CD4-positive, alpha-beta T cell treated with Interferon alpha-2 for 1 hour (primary cell): ENCODE results near the gene GNAT1.

ENCODE experiments used
- DNase-seq, 2 donors: peaks; one replicate each; pipeline ENCODE4 v3.0.0-alpha.2; 2020 to 2022

GNAT1 gene

GRCh38 chr3:50190936-50191660, at the start of gene GNAT1:
GNAT1 (plus strand) TSS chr3:50191610; CDS start chr3:50191726, 116 bp downstream.
- DNase-seq = no peak

DNA sequence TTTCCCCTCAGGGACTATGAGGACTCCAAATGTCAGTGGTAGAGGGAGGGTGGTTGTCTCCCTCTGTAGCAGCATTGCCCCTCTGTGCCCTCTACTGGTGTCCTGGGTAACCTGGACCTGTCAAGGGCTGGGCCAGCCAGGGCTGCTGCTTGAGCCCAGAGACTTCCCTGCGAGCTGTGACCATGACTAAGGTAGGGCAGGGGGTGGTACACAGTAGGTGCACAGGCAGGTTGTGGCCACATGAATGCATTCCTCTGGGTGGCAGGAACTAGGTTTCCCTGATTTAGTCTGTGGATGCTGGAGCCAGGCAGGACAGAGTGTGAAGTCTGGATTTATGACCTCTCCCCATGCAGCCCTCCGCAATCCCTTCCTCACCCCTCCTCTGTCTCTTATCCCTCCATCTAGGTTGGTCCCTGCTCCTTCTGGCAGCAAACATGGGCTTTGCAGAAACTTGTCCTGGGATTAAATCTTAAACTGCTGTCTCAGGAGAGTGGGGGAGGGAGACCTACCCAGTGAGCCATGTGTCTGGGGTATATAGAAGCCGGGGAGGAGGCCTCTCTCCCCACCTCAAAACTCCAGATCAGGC, 45.0 kb upstream of the GNAT1 start:
- no peak for DNase-seq

DNA sequence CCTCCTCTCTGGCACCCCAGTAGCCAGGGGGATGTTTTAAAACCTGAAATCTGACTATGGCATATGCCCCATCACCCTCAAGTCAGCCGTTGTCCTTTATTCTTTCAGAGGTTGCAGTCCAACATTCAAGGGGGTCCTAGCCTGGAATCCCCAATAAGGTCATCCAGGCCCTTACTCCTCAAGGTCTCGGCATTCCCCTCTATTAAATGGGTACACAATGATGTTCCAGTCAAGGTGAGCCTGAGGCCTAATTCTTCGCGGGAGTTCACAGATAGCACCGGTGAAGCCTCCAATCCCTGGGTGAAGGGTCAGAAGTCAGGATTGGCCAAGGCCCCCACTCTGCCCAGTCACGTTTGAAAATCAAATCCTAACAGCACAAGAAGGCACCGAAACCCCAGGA, 44.4 kb upstream of the GNAT1 start:
- no peak for DNase-seq

DNA sequence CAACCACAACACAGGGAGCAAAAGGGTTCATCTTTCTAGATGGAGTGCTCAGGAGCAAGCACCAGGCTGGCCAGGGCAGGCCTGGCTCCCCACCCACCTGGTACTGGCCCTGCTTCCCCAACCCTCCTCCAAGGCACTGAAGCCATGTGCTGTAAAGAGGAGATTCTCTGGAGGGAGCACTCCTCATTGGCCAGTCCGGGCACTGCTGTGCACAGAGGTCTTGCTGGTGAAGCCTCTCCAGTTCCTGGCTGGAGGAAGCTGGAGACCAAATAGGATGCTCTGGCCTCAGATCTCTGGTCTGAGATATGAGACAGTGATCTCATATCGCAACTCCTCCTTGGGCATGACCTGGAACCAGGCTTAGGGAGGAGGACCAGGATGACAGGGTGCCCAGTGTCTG, 44.0 kb upstream of the GNAT1 start:
- no peak for DNase-seq

- DNase-seq = no peak
Measured at GRCh38 chr3:50147861-50148260, 43.5 kb upstream of the GNAT1 start.

GRCh38 chr3:50150404-50150750, 41.0 kb upstream of the GNAT1 start:
- DNase-seq = no peak

- no peak for DNase-seq
Measured at GRCh38 chr3:50150863-50151686, 40.3 kb upstream of the GNAT1 start.

GRCh38 chr3:50151728-50152127, 39.7 kb upstream of the GNAT1 start:
- DNase-seq = no peak

DNA sequence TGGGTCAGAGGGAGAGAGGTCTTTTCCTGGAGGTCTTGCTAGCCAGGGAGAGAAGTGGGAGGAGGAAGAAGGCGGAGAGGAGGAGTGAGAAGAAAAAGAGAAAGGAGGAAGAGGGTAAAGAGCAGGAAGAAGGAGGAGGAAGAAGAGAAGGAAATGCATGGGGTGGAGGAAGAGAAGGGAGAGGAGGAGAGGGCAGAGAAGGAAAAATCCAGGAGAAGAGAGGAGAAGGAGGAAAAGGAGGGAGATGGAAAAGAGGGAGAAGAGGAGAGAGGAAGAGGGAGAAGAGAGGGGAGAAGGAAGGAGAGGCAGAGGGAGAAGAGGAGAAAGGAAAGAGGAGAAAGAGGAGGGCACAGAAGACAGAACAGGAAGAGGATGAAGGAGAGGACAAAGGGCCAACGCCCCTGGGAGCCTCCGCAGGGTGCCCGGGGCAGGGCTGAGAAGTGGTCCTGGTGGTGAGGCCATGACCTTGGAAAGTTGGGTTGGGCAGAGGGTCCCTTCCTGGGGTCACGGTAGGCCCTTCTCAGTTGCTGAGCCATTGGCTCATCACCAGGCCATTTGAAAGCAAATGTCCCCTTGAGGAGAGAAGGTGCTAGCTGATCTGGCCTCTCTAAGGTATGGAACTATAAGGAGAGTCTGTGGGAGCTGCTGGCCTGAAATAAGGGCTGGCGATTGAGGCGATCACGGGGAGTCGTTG, 37.5 kb upstream of the GNAT1 start:
- DNase-seq = no peak

DNA sequence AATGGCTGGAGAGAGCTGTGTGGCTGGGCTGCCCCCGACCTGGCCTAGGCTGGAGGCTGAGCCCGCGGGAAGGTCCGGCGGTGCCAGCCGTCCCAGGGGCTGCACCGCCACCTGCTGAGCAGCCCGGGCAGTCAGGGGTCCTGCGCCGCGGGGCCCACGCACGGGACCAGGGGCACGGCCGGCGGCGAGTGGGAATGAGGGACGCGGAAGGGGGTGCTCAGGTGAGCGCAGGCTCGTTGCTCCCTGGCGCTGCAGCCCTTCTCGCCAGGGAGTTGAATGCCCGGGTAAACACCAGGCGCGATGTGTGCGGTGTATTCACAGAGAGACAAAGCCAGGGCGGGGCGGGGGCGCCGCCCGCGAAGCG, 37.0 kb upstream of the GNAT1 start:
- no peak for DNase-seq

DNA sequence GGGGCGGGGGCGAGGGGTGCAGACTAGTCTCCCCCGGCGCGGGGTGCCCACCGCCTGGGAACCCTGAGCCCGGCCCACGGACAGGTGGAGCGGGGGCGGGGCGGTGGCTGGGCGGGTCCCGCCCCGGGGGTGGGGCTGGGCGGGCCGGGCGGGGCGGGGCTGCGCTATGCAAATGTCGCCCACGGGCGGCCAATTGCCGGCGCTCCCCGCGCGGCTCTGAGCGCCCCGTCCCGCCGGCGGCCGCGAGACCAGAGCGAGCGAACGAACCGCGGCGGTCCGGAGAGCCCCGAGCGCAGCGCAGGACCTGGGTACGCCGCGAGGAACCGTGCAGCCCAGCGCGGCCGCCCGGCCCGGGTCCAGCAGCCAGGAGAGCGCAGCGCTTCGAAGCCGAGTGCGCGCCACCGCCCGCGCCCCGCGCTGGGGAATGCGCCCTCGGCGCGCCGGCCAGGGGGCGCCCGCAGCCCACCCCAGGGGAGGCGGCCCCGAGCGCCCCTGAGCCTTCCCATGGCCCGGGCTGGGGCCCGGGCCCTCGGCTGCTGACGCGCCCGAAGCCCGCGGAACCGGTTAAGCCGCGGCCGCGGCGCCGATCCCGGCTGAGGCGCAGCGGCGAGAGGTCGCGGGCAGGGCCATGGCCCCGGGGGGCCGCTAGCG, 36.4 kb upstream of the GNAT1 start, which contains the start of gene SEMA3F:
Gene SEMA3F (plus strand): TSS at position 485 of the 651 bp plus-strand sequence. CDS start 4,299 bp downstream, outside the sequence.
- DNase-seq = peak; percentile 64 to 80

DNA sequence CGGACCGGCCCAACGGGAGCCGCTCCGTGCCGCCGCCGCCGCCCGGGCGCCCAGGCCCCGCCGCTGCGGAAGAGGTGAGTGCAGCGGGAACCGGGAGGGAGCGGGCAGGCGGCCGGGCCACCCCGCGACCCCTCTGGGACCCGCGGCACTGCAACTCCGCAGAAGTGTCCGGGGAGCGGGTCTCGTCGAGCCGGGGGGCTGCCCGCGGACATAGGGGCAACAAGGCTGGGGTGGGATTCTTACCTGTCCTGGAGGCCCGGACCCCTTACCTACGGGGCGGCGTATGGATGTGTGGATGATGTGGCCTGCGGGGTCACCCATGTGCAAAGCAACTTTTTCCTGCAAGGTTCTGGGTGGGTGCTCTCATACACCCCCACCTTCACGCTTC, 35.9 kb upstream of the GNAT1 start:
- DNase-seq = no peak

DNA sequence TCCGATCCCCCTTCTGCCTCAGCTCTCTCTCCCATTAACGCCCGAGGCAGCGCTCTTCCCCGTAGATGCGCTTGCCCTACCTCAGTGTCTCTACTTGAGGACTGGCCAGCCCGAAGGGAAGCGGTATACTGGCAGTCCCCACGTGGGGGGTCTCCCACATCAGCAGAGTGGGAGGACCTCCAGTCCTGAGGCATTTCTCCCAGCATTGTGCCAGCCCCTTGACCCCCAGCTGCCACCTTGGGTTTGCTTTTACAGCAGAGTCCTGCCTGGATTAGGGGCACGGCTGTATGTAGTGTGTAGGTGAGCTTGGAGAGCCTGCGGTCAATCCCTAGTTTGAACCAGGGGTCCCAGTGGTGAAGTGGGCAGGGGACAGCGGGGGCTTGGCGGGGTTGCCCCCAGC, 35.5 kb upstream of the GNAT1 start:
- no peak for DNase-seq

- DNase-seq = no peak
Measured at GRCh38 chr3:50156549-50157493, 34.6 kb upstream of the GNAT1 start.

GRCh38 chr3:50157827-50158529, 33.4 kb upstream of the GNAT1 start:
- DNase-seq = no peak

- no peak for DNase-seq
Measured at GRCh38 chr3:50158530-50159146, 32.8 kb upstream of the GNAT1 start.

DNA sequence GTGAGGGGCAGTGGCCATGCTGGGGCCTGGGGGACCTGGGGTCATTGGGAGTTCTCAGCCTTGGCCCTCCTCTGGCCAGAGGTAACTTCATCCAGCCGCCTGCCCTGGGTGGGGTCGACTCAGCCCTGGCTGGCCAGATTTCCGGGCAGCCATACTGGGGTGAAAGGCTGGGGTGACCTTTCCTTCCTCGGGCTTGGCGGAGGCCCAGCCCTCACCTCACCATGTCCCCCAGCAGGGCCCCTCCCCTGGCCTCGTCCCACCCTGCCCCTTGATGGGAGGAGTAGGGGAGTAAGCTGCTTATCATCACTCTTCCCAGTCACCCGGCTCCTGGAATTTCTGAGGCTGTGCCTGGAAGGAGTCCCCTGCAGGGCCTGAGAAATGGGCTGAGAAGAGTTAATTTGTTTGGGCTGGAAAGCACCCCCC, 30.8 kb upstream of the GNAT1 start:
- DNase-seq = no peak

DNA sequence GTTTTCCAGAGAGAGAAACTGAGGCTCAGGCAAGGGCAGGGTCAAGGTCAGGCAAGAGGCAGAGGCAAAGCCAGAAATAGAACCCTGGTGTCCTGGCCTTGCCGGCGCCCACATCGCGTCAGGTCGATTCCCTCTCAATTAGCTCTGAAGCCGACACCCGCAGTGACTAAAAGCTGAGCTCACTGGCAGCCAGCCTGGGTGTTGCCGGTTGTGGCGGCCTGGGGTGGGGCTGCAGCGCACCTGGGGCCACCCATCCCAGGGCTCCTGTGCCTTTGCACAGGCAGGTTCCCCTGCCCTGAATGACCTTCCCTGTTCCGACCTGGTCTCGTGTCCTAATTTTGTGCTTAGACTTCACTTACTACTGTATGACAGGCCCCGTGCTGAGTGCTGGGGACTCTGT, 30.1 kb upstream of the GNAT1 start:
- no peak for DNase-seq

DNA sequence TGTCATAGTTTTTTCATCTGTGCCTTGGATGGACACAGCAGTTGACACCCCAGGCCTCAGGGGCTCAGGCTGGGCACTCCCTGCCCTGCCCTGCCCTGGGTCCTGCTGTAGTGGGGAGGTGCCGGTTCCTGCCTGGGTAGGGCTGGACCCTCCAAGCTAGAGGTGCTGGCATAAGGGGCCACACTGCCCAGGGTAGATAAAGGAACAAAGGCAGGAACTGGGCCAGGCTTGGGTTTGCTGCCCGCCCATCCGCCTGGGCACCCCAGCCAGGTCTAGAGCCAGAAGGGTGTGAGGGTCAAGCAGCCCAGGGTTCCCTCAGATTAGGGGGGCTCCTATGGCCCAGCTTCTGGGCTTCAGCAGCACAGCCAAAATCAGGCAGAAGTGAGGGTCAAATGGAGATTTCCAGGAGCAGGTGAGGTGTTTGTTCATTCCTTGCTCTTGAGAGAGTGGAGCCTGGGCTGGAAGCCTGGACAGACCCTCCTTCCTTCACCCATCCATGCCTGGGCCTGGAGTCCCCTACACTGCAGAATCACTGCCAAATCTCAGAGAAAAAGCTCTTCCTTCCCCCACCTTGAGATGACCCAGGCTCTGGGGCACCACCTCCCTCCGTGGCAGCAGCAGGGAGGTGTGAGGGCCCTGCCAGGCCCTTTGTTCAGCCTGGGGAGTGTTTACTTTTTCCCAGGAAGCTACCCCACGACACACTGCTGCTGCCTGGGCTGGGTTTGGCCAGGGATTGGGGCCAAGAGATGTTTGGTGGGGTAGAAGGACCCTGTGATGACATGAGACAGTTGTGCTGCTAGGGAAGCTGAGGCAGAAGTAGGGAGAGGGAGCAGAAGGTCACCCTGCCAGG, 29.2 kb upstream of the GNAT1 start:
- DNase-seq = no peak
